Measurements from ENCODE around the gene CACNB4.

The CACNB4 gene

DNA sequence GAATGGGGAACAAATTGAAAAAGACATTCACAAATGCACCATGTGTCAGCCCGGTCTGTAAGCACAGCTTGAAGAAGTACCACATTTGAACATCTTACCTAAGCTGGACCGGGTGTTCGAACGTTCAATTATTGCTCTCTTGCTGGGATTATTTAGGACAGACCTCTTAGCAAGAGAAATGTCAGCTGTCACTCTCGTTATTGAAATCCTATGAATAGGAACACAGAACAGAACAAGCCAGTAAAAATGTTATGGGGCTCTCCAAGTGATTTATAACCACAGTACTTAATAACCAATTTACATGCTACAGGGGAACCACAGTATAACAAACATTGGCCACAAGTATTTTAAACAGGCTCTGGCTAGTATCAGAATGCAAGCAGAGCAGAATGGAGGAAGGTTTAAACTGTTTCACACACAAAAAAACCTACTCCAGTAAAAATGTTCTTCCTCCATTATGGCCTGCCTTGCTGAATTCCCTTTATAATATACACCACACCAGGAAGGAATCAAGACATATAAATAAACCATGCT is 238.2 kb downstream of the CACNB4 start:
- in situ Hi-C loops (cut with MboI; ENCODE audit: low sequenced_read_pairs): no loop called here

GRCh38 chr2:151860210-151860609 is 238.6 kb downstream of the CACNB4 start:
- in situ Hi-C loops (cut with MboI; ENCODE audit: low sequenced_read_pairs): no loop called here

- in situ Hi-C loops (cut with MboI; ENCODE audit: low sequenced_read_pairs): no loop called here
These were observed 241.2 kb downstream of the CACNB4 start for GRCh38 chr2:151857650-151858049.

DNA sequence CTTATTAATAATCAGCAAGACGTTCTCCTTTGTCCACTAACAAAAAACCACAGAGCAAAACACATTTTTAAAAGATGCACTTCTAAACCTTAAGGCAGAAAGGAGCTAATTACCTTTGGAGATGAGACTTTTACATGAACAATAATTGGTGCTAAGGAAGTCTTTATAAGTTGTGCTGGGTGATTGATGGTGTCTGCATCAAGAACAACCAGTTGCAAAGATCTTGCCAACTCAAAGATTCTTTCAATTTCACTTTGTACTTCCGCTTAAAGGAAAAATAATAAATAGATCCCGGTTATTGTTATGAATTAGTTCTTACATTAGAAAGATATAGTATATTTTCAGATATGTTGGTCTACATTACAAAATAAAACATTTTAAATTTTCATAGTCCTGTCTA is 243.7 kb downstream of the CACNB4 start:
- in situ Hi-C loops (cut with MboI; ENCODE audit: low sequenced_read_pairs): no loop called here

DNA sequence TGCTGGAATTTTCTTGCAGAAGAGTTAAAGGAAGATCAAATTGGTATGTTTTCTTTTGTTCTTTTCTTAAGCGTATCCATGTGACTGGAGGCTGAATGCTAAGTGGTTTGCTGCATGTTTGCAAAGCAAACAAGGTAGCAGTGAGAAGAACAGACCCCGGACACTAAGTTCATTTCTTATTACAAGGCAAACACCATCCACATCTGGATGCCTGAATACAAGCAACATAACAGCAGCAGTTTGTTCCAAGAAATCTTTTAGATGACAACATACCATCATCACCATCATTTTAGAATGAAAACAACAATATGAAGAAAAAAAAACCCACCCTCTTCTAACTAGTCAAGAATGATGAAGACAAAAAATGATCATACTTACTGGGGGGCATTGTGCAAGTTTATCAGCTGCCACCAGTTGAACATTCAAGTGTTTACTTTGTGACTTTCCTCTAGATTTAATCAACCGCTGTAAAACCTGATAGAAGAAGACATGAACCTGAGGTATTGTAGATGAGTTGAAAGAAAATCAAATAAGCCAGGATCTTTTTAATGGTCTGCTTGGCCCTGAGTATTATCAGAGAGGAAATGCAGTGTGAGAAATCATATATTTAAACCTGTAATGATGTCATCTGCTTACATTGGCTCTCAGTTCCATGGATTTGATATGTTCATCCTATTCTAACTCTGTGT is 245.6 kb downstream of the CACNB4 start:
- in situ Hi-C loops (cut with MboI; ENCODE audit: low sequenced_read_pairs): no loop called here

GRCh38 chr2:151852260-151853069 is 246.4 kb downstream of the CACNB4 start:
- in situ Hi-C loops (cut with MboI; ENCODE audit: low sequenced_read_pairs): no loop called here

DNA sequence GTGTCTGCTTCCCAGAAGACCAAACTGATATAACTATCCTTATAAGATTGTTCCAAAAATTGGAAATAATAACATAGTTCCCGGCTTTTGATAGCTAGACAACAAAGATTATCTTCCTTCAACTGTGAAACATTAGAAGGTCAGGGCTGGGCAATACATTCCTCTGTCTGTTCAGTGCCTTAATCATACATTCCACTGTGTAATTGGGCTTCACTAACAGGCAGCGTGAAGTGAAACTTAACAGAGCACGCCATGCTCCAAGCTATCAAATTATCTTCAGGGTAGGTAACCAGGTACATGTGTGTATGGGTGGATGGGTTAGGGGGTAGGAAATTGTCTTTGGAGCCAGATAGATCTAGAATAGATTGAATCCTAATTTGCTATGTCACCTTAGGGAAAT is 247.1 kb downstream of the CACNB4 start:
- in situ Hi-C loops (cut with MboI; ENCODE audit: low sequenced_read_pairs): no loop called here

GRCh38 chr2:151849413-151850010 is 249.3 kb downstream of the CACNB4 start:
- in situ Hi-C loops (cut with MboI; ENCODE audit: low sequenced_read_pairs): no loop called here

- in situ Hi-C loops (cut with MboI; ENCODE audit: low sequenced_read_pairs): no loop called here
These were observed 253.0 kb downstream of the CACNB4 start for GRCh38 chr2:151845884-151846283.

DNA sequence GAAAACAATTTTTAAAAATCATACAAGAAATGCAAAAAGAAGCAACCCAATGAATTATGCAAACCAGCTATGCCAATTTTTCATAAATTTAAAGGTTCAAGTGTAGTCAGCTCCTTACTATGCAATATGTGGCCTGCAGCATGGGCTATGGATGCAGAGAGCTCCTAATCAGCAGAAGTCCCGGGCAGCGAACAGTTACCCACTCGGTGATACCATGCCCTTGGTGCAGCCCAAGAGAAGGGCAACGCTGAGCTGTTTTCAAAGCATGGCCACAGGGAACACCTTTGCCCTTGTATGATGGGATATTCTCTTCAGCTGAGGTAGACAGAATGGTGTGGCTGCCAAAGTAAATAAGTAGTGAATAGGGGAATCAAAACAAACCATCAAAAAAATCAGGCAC is 253.4 kb downstream of the CACNB4 start:
- in situ Hi-C loops (cut with MboI; ENCODE audit: low sequenced_read_pairs): no loop called here

DNA sequence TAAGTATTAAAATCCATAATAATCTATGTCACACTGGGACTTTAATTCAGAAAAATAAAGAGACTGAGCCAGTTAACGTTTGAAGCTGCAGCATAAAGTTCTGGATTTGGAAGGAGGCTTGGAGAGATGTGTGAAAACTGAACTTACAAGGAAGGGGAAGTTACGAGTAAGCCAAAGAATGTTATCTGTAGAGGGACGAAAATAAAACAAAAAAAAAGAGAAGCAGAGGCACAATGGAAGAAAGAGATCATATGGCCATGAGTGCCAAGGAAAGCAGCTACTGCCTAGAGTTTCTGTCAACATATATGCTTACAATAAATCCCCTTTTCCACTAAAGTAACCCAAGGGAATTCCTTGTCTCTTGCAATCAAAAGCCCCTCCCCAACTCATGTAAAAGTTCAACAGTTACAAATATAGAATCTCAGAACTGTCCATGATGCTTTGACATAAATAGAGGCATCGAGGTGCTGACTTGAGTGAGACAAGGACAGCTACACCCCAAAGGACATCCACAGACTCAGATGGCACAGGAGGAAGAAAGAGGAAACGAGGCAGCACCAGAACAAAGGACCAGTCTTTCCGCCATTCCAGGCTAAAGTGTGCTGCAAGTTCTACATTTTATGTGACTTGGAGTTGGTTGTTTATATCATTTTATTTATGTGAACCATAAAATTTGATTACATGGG is 254.5 kb downstream of the CACNB4 start:
- in situ Hi-C loops (cut with MboI; ENCODE audit: low sequenced_read_pairs): no loop called here

- in situ Hi-C loops (cut with MboI; ENCODE audit: low sequenced_read_pairs): no loop called here
These were observed 255.2 kb downstream of the CACNB4 start for GRCh38 chr2:151843691-151844061.

- in situ Hi-C loops (cut with MboI; ENCODE audit: low sequenced_read_pairs): no loop called here
These were observed 255.8 kb downstream of the CACNB4 start for GRCh38 chr2:151842830-151843690.

GRCh38 chr2:151841047-151841424 is 257.8 kb downstream of the CACNB4 start:
- in situ Hi-C loops (cut with MboI; ENCODE audit: low sequenced_read_pairs): no loop called here

GRCh38 chr2:151840216-151841046 is 258.4 kb downstream of the CACNB4 start:
- in situ Hi-C loops (cut with MboI; ENCODE audit: low sequenced_read_pairs): no loop called here

DNA sequence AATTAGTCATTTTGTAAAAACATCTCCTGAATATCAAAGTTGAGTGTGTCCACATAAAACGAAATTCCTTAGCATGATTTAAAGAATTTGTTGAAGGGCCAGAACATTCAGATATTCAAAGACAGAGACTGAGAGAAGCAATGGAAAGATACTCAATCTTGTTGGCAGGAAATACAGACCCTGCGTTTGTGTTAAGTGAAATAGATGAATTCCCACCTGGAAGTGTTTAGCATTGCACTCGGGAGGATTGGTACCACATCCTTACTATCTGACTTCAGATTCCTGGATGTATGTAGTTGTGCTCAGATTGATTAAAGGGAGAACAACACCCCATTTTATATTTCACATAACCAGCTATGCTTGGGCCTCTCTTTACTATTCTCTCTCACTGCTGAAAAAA is 260.9 kb downstream of the CACNB4 start:
- in situ Hi-C loops (cut with MboI; ENCODE audit: low sequenced_read_pairs): no loop called here

- in situ Hi-C loops (cut with MboI; ENCODE audit: low sequenced_read_pairs): no loop called here
These were observed 264.9 kb downstream of the CACNB4 start for GRCh38 chr2:151833984-151834383.

GRCh38 chr2:151830961-151831360 is 267.9 kb downstream of the CACNB4 start:
- in situ Hi-C loops (cut with MboI; ENCODE audit: low sequenced_read_pairs): no loop called here

DNA sequence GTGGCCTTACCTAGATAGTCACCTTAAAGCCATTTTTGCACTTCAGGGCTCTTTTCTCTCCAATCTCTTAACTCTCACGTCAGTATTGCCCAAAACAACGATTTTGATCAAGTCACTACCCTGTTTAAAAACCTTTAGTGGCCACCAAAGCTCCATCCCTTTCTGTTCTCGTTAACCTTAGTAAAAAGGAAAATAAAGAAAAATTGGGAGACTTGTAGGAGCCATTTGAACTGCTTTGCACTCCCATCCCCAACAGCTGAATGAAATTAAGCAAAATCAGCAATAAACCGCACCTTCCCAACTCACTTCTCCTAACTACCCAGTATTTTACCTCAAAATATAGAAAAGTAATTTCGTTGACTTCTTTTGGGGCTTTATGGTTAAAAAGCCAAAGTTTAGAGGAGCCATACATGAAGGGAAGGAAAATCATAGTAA is 269.9 kb downstream of the CACNB4 start:
- in situ Hi-C loops (cut with MboI; ENCODE audit: low sequenced_read_pairs): no loop called here
